Psoas muscle (tissue), 8 donors: ENCODE data around the gene HSPG2. TPM values are rescaled to one million over a fixed set of nuclear protein-coding genes. Genes with fewer than 3 reads are reported as not detected.

Experiments used
- ATAC-seq, 4 donors: fragments of 200-7000 bp; cut with Tn5 transposase; one replicate each; pipeline ENCODE4 v1.9.1; 2020; ENCODE audit warnings: moderate library complexity in 3 of 4, mild to moderate bottlenecking in 2 of 4
- DNase-seq, 2 donors: peaks; one replicate each; pipeline ENCODE4 v3.0.0-alpha.2; 2020
- H3K27ac ChIP-seq: fragments of 200-600 bp; one replicate; pipeline ENCODE4 v1.8.0; 2022
- H3K27me3 ChIP-seq, 3 donors: fragments of 200-600 bp in 1 of 3; one replicate each; pipeline versions ENCODE4 v1.6.1 to v1.8.0; 2013 to 2022; ENCODE audit warnings: low read length in 2 of 3, mild to moderate bottlenecking in 2 of 3, moderate library complexity in 1 of 3; ENCODE audit not compliant: insufficient read depth in 3 of 3
- H3K36me3 ChIP-seq, 2 donors: fragments of 200-600 bp in 1 of 2; one replicate each; pipeline versions ENCODE4 v1.6.1 to v1.8.0; 2013 to 2022; ENCODE audit warnings: low read depth in 1 of 2, mild to moderate bottlenecking in 1 of 2, moderate library complexity in 1 of 2; ENCODE audit not compliant: insufficient read depth in 1 of 2
- H3K4me1 ChIP-seq: fragments of 200-600 bp; one replicate; pipeline ENCODE4 v1.8.0; 2022
- H3K4me3 ChIP-seq: fragments of 200-600 bp; one replicate; pipeline ENCODE4 v1.8.0; 2022; ENCODE audit warnings: mild to moderate bottlenecking
- H3K9me3 ChIP-seq: fragments of 200-600 bp; one replicate; pipeline ENCODE4 v1.8.0; 2022
- CTCF ChIP-seq: fragments of 200-600 bp; IDR thresholded peaks from one replicate; pipeline ENCODE4 v1.8.0; 2022; ENCODE audit warnings: antibody characterized with exemption
- WGBS, 3 donors: extraction: QIAGEN DNeasy Blood & Tissue Kit; methylation state at CpG; one replicate each; pipeline versions ENCODE4 v1.1.6 to v1.1.7; 2013; 5-methylcytosine and 5-hydroxymethylcytosine counted together
- intact Hi-C, 2 donors: fragments of 100-400 bp; cut with DNase I; formaldehyde crosslinking; loops; one replicate each; pipeline versions ENCODE4 v1.11.0 to v1.14.2; 2022
- polyA plus RNA-seq, 3 donors: library from polyadenylated mRNA; stranded (reverse); fragments of 200-250 nt; gene quantifications; one replicate each; pipeline ENCODE4 v1.2.3, GENCODE V29; 2013
- total RNA-seq, 4 donors: library from RNA; stranded (reverse); fragmentation: NEBNext Ultra II Directional in 2 of 4; extraction: Animal tissue kit (Norgen Biotek cat#: 25700) in 2 of 4; gene quantifications; one replicate each; pipeline versions ENCODE4 v1.2.1 to v1.2.4, GENCODE V29; 2021 to 2023
- donor health status: healthy with polysubstance abuse.
- donor health status: DM: no; HTN: no; CAD: no; lungs with moderate emphysema.
- donor health status: Bipolar disorder and iron deficiency.
- donor health status: healthy.
- donor health status: DM: yes; HTN: yes; CAD: no.
- donor health status: DM: no; HTN: no; CAD: no.
- donor health status: DM: no; HTN: no; CAD: no.
- donor health status: DM: yes; HTN: yes; CAD: no.

Gene HSPG2
- total and polyA plus RNA-seq, 7 donors, result 24.5 to 168 (median 102) TPM

GRCh38 chr1:21833392-21833976, 103.6 kb downstream of the HSPG2 start:
- intact Hi-C loops, result no loop called here
- Histone ChIP-seq H3K4me3 (no peak overlapping the region), H3K4me1 (no peaks in the 10 kb centered on the region), H3K9me3 (peaks cover 9% of the 10 kb centered on the region), H3K36me3 (peaks cover 14 to 99% of the 10 kb centered on the region in 2 donors), H3K27me3 (no peaks in the 10 kb centered on the region), H3K27ac (no peak overlapping the region)
- ATAC-seq (no peak), DNase-seq (peak in 1 of 2 donors; percentile 41)
- TF ChIP-seq CTCF, result no peak
- 83 to 93% (median 84%) methylated on average over 11 of the region's 11 CpGs for WGBS, 3 donors

- Histone ChIP-seq H3K4me1 (no peaks in the 10 kb centered on the region), H3K36me3 (peaks cover 20 to 99% of the 10 kb centered on the region in 2 donors), H3K27me3 (no peaks in the 10 kb centered on the region), H3K27ac (no peak overlapping the region), H3K9me3 (peaks cover 9% of the 10 kb centered on the region), H3K4me3 (no peak overlapping the region)
- WGBS, 3 donors, result 84 to 89% (median 87%) methylated on average over 13 to 14 of the region's 14 CpGs
- no peak for TF ChIP-seq CTCF
- intact Hi-C loops, result no loop called here
- peak in 1 of 2 donors; percentile 34 for DNase-seq
- no peak for ATAC-seq
These were observed 105.6 kb downstream of the HSPG2 start for GRCh38 chr1:21831454-21831970.

GRCh38 chr1:21830792-21831453, 106.2 kb downstream of the HSPG2 start:
- DNase-seq, result peak in 1 of 2 donors; percentile 40

GRCh38 chr1:21829294-21829693, 107.8 kb downstream of the HSPG2 start:
- 89 to 94% (median 93%) methylated on average over 17 of the region's 17 CpGs for WGBS, 3 donors

More at GRCh38 chr1:21830792-21831453, 106.2 kb downstream of the HSPG2 start:
- no peaks in the 10 kb centered on the region for H3K27me3 ChIP-seq
- peaks cover 20 to 99% of the 10 kb centered on the region in 2 donors for H3K36me3 ChIP-seq
- H3K4me1 ChIP-seq, result no peaks in the 10 kb centered on the region
- H3K9me3 ChIP-seq, result peaks cover 9% of the 10 kb centered on the region
- no peak for ATAC-seq
- intact Hi-C loops, result no loop called here
- no peak overlapping the region for H3K4me3 ChIP-seq
- no peak for TF ChIP-seq CTCF
- no peak overlapping the region for H3K27ac ChIP-seq
- 92 to 94% (median 93%) methylated on average over 17 to 23 of the region's 23 CpGs for WGBS, 3 donors

More at GRCh38 chr1:21829294-21829693, 107.8 kb downstream of the HSPG2 start:
- no peak for ATAC-seq
- Histone ChIP-seq H3K4me3 (no peak overlapping the region), H3K27ac (no peak overlapping the region), H3K9me3 (peaks cover 4% of the 10 kb centered on the region), H3K4me1 (no peaks in the 10 kb centered on the region), H3K27me3 (no peaks in the 10 kb centered on the region), H3K36me3 (peaks cover 20 to 99% of the 10 kb centered on the region in 2 donors)
- peak in 1 of 2 donors; percentile 46 for DNase-seq
- no peak for TF ChIP-seq CTCF
- intact Hi-C loops, result no loop called here
